Activated CD8-positive, alpha-beta memory T cell treated with anti-CD3 and anti-CD28 coated beads for 36 hours (primary cell): Measurements from ENCODE around the gene C3orf22. TPM values are rescaled to one million over a fixed set of nuclear protein-coding genes. Genes with fewer than 3 reads are reported as not detected.
"Not testable (repeated sequence)": the region's sequence is repeated elsewhere in the genome, so short reads cannot be mapped to it uniquely, and the experiment has no call there.

Experiments
- CTCF ChIA-PET: fragments of 350-600 bp; sonication (Branson Sonifier 250); formaldehyde crosslinking; loops from one replicate; lab custom pipeline; 2021; ENCODE audit warnings: antibody characterized with exemption; lab: Charles Lee
- POLR2A ChIA-PET: fragments of 350-600 bp; sonication (Branson Sonifier 250); formaldehyde crosslinking; loops from one replicate; lab custom pipeline; 2021; ENCODE audit warnings: antibody characterized with exemption; lab: Charles Lee
- total RNA-seq, 2 experiments: library from RNA; stranded (reverse); gene quantifications; one replicate each; pipeline ENCODE4 v1.2.3, GENCODE V29; 2021

Gene C3orf22
- not detected for total RNA-seq

GRCh38 chr3:126558336-126559071 lies at the start of gene C3orf22:
Gene C3orf22 (minus strand): TSS chr3:126558932. CDS start chr3:126553390, 5,542 bp downstream.
- ChIA-PET POLR2A (no interaction called here), CTCF (no interaction called here)

DNA sequence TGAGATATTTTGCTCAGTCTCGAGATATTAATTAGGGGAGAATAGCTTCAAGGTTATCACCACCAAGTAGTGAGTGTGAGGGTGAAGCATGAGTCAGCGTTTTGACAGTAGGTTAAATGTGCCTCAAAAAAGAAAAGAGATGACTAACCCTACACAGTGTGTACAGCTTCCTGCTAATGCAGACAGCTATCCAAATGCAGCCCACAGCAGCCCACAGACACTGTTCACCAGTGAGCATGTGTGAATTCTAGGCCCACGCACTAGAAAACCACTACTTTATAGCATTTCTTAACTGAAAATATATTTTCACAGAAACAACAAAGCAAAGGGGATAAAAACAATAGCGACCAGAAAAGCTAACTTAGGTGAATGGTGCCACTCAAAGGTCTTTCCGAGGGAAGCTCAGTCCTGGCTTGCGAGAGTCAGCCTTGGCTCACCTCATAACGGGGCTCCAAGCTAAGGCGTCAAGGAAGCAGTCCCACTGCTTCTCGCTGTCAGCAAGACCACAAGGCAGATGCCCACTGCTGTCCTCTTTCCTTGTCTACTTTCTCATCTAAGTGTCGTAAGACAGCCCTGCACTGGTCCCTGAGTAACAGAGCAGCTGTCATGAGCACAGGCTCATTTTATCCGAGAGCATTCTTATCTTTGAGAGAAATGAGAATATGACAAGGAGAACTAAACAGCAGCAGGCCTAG lies 48.6 kb upstream of the C3orf22 start:
- ChIA-PET POLR2A (no interaction called here), CTCF (interaction anchor here (0.6 kb wide), 1 partner anchor 48 kb away, joined by 3 read pairs; no protein-coding TSS in a partner anchor)

DNA sequence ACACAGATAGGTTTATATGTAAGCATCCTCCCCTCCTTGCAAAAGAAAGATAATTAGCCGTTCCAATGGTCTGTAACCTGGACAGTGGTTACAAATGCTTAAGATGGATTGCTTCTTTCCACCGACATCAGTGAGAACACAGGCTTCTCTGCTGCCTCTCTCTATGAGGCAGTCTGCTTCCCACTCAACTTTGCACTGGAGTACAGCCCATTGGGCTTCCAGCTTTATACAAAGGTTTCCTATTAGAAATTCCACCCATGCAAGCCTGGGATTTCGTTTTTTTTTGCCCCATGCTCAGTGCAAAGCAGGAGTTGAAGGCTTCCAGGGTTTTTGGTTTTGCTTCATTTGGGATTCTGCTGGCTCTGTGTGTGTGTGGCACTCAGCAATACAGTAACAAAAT lies 47.3 kb upstream of the C3orf22 start:
- ChIA-PET CTCF (no interaction called here), POLR2A (no interaction called here)

GRCh38 chr3:126604691-126605090 lies 46.0 kb upstream of the C3orf22 start:
- CTCF ChIA-PET: no interaction called here
- POLR2A ChIA-PET: interaction anchor here (0.5 kb wide), 1 partner anchor 944 kb away, joined by 3 read pairs; no protein-coding TSS in a partner anchor

- CTCF ChIA-PET: no interaction called here
- POLR2A ChIA-PET: no interaction called here
Observed at GRCh38 chr3:126599101-126599500, 40.4 kb upstream of the C3orf22 start.

DNA sequence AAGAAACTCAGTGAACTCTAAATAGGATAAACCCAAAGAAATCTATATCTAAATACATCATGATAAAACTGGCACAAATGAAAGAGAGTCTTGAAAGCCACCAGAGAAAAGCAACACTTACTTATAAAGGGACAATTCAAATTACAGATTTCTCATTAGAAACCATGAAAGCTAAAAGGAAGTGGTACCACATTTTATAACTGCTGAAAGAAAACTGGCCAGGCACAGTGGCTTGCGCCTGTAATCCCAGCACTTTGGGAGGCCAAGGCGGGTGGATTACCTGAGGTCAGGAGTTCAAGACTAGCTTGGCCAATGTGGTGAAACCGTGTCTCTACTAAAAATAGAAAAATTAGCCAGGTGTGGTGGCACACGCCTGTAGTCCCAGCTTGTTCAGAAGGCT lies 36.7 kb upstream of the C3orf22 start:
- CTCF ChIA-PET, POLR2A ChIA-PET: not testable (repeated sequence)

- POLR2A ChIA-PET, CTCF ChIA-PET: not testable (repeated sequence)
Observed at GRCh38 chr3:126591515-126591914, 32.8 kb upstream of the C3orf22 start.

- ChIA-PET POLR2A (no interaction called here), CTCF (no interaction called here)
Observed at GRCh38 chr3:126582311-126582710, 23.6 kb upstream of the C3orf22 start.

DNA sequence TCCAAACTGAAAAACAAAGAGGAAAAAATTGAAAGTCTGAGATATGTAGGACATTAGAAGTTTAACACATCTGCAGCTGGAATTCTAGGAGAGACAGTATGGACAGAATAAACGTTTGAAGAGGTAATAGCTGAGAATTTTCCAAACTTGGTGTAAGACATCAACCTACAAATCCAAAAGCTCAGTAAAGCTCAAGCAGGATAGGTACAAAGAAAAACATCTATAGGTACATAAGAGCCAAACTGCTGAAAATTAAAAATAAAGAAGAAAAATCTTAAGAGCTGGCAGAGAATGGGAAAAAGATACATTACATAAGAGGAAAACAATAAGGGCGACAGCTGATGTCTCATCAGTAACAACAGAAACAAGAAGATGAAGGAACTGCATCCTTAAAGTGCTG lies 22.8 kb upstream of the C3orf22 start:
- CTCF ChIA-PET: no interaction called here
- POLR2A ChIA-PET: no interaction called here

GRCh38 chr3:126580746-126581145 lies 22.0 kb upstream of the C3orf22 start:
- POLR2A ChIA-PET: no interaction called here
- CTCF ChIA-PET: no interaction called here

- CTCF ChIA-PET: no interaction called here
- POLR2A ChIA-PET: no interaction called here
Observed at GRCh38 chr3:126578702-126579101, 20.0 kb upstream of the C3orf22 start.

GRCh38 chr3:126577261-126577660 lies 18.5 kb upstream of the C3orf22 start:
- CTCF ChIA-PET: no interaction called here

GRCh38 chr3:126573492-126574117 lies 14.9 kb upstream of the C3orf22 start:
- CTCF ChIA-PET: no interaction called here
- POLR2A ChIA-PET: no interaction called here

More at GRCh38 chr3:126577261-126577660, 18.5 kb upstream of the C3orf22 start:
- POLR2A ChIA-PET: no interaction called here

DNA sequence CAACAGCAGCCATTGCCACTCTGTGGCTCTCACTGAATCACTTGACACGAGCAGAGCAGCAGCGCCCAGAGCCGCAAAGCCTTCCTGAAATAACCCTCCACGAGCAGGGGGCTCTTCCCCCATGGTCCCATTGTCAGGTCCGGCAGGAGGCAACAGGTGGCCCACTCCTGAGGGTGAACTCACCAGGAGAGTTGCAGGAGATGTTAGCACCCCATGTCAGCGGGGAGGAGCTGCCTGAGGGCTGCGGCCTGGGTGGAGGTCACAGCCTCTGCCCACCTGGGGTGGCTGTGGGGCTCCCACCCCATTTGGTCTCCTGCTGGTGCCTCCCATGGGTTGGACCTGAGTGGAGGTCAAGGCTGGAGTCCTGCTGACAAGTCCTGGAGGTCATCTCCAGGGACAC lies 12.3 kb upstream of the C3orf22 start:
- CTCF ChIA-PET: no interaction called here
- POLR2A ChIA-PET: no interaction called here

GRCh38 chr3:126570103-126570541 lies 11.4 kb upstream of the C3orf22 start:
- CTCF ChIA-PET: no interaction called here
- POLR2A ChIA-PET: no interaction called here

- CTCF ChIA-PET: no interaction called here
- POLR2A ChIA-PET: no interaction called here
Observed at GRCh38 chr3:126569390-126569975, 10.8 kb upstream of the C3orf22 start.

DNA sequence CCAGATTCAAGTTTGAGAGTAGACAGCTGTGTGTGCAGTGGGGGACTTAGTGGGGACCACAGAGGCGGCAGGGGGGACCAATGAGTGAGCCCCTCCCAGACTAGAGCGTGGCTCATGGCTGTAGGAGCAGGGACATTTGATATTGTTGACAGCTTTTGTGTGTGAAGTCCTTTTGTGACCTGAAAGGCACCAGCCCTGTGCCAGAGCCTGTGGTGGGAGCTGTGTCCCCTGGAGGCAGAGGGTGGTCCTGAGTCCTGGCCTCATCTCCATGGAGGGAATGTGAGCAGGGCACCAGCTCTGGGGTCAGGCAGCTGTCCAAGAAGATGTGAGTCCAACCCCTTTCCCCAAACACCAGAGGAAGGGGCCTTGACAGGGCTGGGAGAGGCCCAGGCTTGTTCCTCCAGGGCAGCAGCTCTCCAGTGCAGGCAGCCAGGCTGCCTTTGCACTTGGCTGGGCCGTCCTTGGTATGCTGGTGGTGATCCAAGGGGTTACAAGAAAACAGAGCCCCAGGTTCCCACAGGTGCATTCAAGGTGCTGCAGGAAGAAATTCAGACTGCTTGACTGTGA lies 10.1 kb upstream of the C3orf22 start:
- CTCF ChIA-PET: no interaction called here
- POLR2A ChIA-PET: no interaction called here

DNA sequence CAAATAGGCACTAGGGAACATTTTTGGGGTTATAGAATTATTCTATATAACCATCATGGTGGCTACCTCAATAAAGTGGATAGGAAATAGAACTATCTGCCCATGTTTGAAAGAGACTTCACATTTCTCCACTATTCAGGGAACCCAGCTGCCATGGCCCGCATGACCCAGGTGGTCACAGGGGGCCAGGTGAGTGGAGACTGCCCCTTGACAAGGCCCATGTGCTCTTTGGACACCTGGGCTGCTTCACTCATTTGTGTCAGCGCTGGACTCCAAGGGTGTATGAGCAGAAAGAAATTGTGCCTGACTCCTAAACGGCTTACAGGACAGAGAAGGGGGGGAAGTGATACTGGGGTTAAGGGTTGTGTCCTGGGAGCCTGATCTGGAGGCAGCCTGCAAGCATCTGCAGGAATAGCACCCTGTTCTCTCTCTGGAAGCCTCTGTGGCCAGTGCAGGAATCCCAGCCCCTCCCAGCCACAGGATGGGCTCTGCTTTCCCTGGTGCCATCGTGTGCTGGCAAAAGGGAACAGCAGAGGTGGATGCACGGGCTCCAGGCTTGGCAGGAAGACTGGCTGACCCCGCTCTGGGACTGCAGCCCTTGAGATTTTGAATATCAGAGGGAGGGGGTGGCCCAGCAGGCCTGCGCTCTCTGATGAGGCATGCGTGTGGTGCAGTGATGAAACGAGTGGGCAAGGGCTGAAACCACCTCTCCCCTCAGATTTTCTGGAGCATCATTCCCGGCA lies 9.1 kb upstream of the C3orf22 start:
- ChIA-PET POLR2A (no interaction called here), CTCF (no interaction called here)

- POLR2A ChIA-PET: no interaction called here
- CTCF ChIA-PET: no interaction called here
Observed at GRCh38 chr3:126562737-126563276, 4.1 kb upstream of the C3orf22 start.
